ENCODE results near the gene PDCD2L.

GRCh38 chr19:34471906-34472700 lies 67.9 kb downstream of the PDCD2L start:
- TF ChIP-seq CTCF (IDR thresholded peaks at IDR 0.05; ENCODE audit: control extremely low read depth in 1 of 3, insufficient read depth in 1 of 3, low read depth in 1 of 3, low read length in 3 of 3) (no peak), POLR2AphosphoS5 (IDR thresholded peaks at IDR 0.05; ENCODE audit: low read depth, low read length) (no peak), NANOG (IDR thresholded peaks at IDR 0.05; ENCODE audit: insufficient read depth, low read depth, low read length, poor library complexity, severe bottlenecking) (no peak), CHD2 (IDR thresholded peaks at IDR 0.05; ENCODE audit: low read length) (no peak), MAX (IDR thresholded peaks at IDR 0.05) (no peak), ATF2 (IDR thresholded peaks at IDR 0.05; ENCODE audit: low read length) (no peak), SP1 (IDR thresholded peaks at IDR 0.05; ENCODE audit: low read depth, low read length) (no peak)
